K562 (cell line): ENCODE data around the gene CCDC136. TPM values are rescaled to one million over a fixed set of nuclear protein-coding genes. Genes with fewer than 3 reads are reported as not detected.

Experiments
- DMBX1 ChIP-seq: fragments of 250-450 bp; sonication (Bioruptor Pico); IDR thresholded peaks from 2 replicates; pipeline ENCODE4 v1.8.0; 2022; ENCODE audit warnings: inconsistent platforms, mild to moderate bottlenecking, moderate library complexity, borderline replicate concordance
- DNMT1 ChIP-seq: fragments of 450-650 bp; IDR thresholded peaks from 2 replicates; pipeline ENCODE4 v1.6.1; 2016; ENCODE audit warnings: antibody characterized with exemption, mild to moderate bottlenecking
- FOXJ2 ChIP-seq: fragments of 200-800 bp; sonication (Bioruptor generic); IDR thresholded peaks from 2 replicates; pipeline ENCODE4 v1.6.1; 2016; ENCODE audit warnings: missing genetic modification characterization, missing compliant biosample characterization
- GABPB1 ChIP-seq: sonication (generic); formaldehyde crosslinking; IDR thresholded peaks from 2 replicates; pipeline ENCODE4 v1.8.0; 2022; ENCODE audit warnings: mild to moderate bottlenecking, missing genetic modification reagents
- JUN ChIP-seq, 2 experiments: sonication (generic) in 1 of 2; formaldehyde crosslinking in 1 of 2; IDR thresholded peaks; 2 replicates each; pipeline versions ENCODE4 v1.6.1 to v1.8.0; 2012 to 2022; ENCODE audit warnings: borderline replicate concordance in 2 of 2, mild to moderate bottlenecking in 2 of 2, improper control_type of control experiment in 1 of 2, low read depth in 1 of 2, low read length in 1 of 2, missing genetic modification reagents in 1 of 2
- KHSRP ChIP-seq: fragments of 450-650 bp; IDR thresholded peaks from 2 replicates; pipeline ENCODE4 v1.6.1; 2017
- MYNN ChIP-seq, 2 experiments: sonication (generic); formaldehyde crosslinking in 1 of 2; IDR thresholded peaks; 2 replicates each; pipeline versions ENCODE4 v1.5.0 to v1.6.1; 2016 to 2020; ENCODE audit warnings: antibody characterized with exemption in 1 of 2, missing genetic modification reagents in 1 of 2
- NR2C2 ChIP-seq, 2 experiments: fragments of 200-800 bp in 1 of 2; sonication (Bioruptor generic) in 1 of 2; sonication (generic) in 1 of 2; formaldehyde crosslinking in 1 of 2; IDR thresholded peaks; 2 replicates each; pipeline versions ENCODE4 v1.6.1 to v1.8.0; 2016 to 2022; ENCODE audit warnings: mild to moderate bottlenecking in 1 of 2, missing compliant biosample characterization in 1 of 2, missing genetic modification characterization in 1 of 2, missing genetic modification reagents in 1 of 2
- PHB2 ChIP-seq: fragments of 450-650 bp; IDR thresholded peaks from 2 replicates; pipeline ENCODE4 v1.6.1; 2017; ENCODE audit warnings: low read depth
- SRSF7 ChIP-seq: fragments of 200-400 bp; formaldehyde crosslinking; optimal IDR thresholded peaks from 2 replicates; pipeline ENCODE3; 2017; ENCODE audit warnings: mild to moderate bottlenecking, low read depth, low read length
- TARDBP ChIP-seq: fragments of 450-650 bp; IDR thresholded peaks from 2 replicates; pipeline ENCODE4 v1.6.1; 2016
- ZNF239 ChIP-seq: fragments of 250-450 bp; sonication (Bioruptor Pico); IDR thresholded peaks from 2 replicates; pipeline ENCODE4 v1.4.0; 2020; ENCODE audit warnings: mild to moderate bottlenecking
- ZNF766 ChIP-seq: fragments of 200-800 bp; sonication (Bioruptor generic); conservative IDR thresholded peaks from 2 replicates; pipeline ENCODE4 v1.6.1; 2016; ENCODE audit warnings: missing genetic modification characterization, missing compliant biosample characterization
- polyA plus RNA-seq, 8 experiments: library from polyadenylated mRNA; depleted of rRNA in 4 of 8; stranded (reverse) in 5 of 8; unstranded in 3 of 8; fragments of >200 nt; fragmentation: Nextera tagmentation in 2 of 8; fragmentation: Illumina TruSeq in 1 of 8; extraction: Ambion mirVana in 2 of 8; extraction: Trizol in 1 of 8; gene quantifications; 2 replicates each; pipeline versions ENCODE4 v1.2.1 to v1.2.3, GENCODE V29; 2011 to 2014; ENCODE audit warnings: inconsistent platforms in 1 of 8, missing spikeins in 1 of 8
- total RNA-seq, 7 experiments: library from RNA; depleted of rRNA in 6 of 7; stranded (reverse); fragments of >200 nt in 6 of 7; fragmentation: Illumina TruSeq in 2 of 7; extraction: Trizol in 2 of 7; gene quantifications; 2 replicates each; pipeline versions ENCODE4 v1.2.1 to v1.2.3, GENCODE V29; 2011 to 2021; ENCODE audit warnings: low replicate concordance in 1 of 7
- TF ChIP-seq, protein P1 (sequence below): fragments of 450-650 bp; formaldehyde crosslinking; IDR thresholded peaks from 2 replicates; pipeline ENCODE4 v1.4.0; 2020; ENCODE audit warnings: mild to moderate bottlenecking, mixed read lengths
- TF ChIP-seq, protein P2 (sequence below): sonication (generic); formaldehyde crosslinking; IDR thresholded peaks from 2 replicates; pipeline ENCODE4 v1.8.0; 2023; ENCODE audit warnings: missing genetic modification reagents, mild to moderate bottlenecking, borderline replicate concordance
- TF ChIP-seq, protein P3 (sequence below): sonication (generic); formaldehyde crosslinking; IDR thresholded peaks from 2 replicates; pipeline ENCODE4 v1.9.0; 2022; ENCODE audit warnings: mild to moderate bottlenecking, missing genetic modification reagents
- TF ChIP-seq, protein P4 (sequence below), 2 experiments: IDR thresholded peaks; 2 replicates each; pipeline ENCODE4 v1.6.1; 2012; ENCODE audit warnings: improper control_type of control experiment in 2 of 2, low read depth in 2 of 2, low read length in 2 of 2, borderline replicate concordance in 1 of 2

The CCDC136 gene
- total and polyA plus RNA-seq, 9 of the 15 experiments (the other 6 are each of a cell fraction or from before 2014, with no cell fraction given) = 2.4 to 40.8 (median 26.5) TPM

DNA sequence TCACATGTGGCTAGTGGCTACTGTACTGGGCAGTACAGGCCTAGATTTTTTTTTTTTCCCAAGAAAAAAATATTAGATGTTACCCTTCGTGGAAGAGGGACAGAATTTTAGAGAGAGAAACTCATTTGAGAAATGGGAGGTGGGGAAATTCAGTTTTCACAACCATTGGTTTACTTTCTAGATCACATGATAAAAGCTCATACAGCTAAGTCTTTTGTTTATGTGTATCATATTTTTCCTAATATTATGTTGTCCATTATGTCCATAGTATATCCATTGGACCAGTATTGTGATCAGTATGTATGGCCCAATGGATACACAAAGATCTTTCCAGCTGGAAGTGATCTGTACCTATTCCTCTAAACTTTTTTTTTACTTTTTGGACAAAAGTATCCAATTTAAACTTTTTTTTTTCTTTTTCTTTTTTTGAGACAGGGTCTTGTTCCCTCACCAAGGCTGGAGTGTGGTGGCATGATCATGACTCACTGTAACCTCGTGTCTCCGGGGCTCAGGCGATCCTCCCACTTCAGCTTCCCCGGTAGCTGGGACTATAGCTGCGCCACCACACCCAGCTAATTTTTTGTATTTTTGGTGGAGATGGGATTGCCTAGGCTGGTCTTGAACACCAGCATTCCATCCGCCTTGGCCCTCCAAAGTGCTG, 48.5 kb upstream of the CCDC136 start (continued):
- TF ChIP-seq, protein P1, sequence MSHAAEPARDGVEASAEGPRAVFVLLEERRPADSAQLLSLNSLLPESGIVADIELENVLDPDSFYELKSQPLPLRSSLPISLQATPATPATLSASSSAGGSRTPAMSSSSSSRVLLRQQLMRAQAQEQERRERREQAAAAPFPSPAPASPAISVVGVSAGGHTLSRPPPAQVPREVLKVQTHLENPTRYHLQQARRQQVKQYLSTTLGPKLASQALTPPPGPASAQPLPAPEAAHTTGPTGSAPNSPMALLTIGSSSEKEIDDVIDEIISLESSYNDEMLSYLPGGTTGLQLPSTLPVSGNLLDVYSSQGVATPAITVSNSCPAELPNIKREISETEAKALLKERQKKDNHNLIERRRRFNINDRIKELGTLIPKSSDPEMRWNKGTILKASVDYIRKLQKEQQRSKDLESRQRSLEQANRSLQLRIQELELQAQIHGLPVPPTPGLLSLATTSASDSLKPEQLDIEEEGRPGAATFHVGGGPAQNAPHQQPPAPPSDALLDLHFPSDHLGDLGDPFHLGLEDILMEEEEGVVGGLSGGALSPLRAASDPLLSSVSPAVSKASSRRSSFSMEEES (CRISPR knock-in tag) = peak; percentile 20; the same call in 1 of the 2 replicates
- no peak for TF ChIP-seq KHSRP
- no peak for TF ChIP-seq TARDBP
- peak; percentile 79; the same call in 1 of the 2 replicates for TF ChIP-seq JUN (IDR thresholded peaks at IDR 0.05; ENCODE audit: borderline replicate concordance, low read depth, low read length)
- no peak for TF ChIP-seq JUN (CRISPR knock-in tag; IDR thresholded peaks at IDR 0.05; ENCODE audit: borderline replicate concordance)
- no peak for TF ChIP-seq ZNF239 (CRISPR knock-in tag)
- TF ChIP-seq, protein P2, sequence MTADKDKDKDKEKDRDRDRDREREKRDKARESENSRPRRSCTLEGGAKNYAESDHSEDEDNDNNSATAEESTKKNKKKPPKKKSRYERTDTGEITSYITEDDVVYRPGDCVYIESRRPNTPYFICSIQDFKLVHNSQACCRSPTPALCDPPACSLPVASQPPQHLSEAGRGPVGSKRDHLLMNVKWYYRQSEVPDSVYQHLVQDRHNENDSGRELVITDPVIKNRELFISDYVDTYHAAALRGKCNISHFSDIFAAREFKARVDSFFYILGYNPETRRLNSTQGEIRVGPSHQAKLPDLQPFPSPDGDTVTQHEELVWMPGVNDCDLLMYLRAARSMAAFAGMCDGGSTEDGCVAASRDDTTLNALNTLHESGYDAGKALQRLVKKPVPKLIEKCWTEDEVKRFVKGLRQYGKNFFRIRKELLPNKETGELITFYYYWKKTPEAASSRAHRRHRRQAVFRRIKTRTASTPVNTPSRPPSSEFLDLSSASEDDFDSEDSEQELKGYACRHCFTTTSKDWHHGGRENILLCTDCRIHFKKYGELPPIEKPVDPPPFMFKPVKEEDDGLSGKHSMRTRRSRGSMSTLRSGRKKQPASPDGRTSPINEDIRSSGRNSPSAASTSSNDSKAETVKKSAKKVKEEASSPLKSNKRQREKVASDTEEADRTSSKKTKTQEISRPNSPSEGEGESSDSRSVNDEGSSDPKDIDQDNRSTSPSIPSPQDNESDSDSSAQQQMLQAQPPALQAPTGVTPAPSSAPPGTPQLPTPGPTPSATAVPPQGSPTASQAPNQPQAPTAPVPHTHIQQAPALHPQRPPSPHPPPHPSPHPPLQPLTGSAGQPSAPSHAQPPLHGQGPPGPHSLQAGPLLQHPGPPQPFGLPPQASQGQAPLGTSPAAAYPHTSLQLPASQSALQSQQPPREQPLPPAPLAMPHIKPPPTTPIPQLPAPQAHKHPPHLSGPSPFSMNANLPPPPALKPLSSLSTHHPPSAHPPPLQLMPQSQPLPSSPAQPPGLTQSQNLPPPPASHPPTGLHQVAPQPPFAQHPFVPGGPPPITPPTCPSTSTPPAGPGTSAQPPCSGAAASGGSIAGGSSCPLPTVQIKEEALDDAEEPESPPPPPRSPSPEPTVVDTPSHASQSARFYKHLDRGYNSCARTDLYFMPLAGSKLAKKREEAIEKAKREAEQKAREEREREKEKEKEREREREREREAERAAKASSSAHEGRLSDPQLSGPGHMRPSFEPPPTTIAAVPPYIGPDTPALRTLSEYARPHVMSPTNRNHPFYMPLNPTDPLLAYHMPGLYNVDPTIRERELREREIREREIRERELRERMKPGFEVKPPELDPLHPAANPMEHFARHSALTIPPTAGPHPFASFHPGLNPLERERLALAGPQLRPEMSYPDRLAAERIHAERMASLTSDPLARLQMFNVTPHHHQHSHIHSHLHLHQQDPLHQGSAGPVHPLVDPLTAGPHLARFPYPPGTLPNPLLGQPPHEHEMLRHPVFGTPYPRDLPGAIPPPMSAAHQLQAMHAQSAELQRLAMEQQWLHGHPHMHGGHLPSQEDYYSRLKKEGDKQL = no peak
- no peak for TF ChIP-seq MYNN (IDR thresholded peaks at IDR 0.05)
- TF ChIP-seq MYNN (CRISPR knock-in tag; IDR thresholded peaks at IDR 0.05) = no peak
- 0 out of 2 replicates have a peak, but pooled peaks have one; percentile 49 for TF ChIP-seq PHB2
- TF ChIP-seq GABPB1 (CRISPR knock-in tag) = no peak
- TF ChIP-seq, protein P3, sequence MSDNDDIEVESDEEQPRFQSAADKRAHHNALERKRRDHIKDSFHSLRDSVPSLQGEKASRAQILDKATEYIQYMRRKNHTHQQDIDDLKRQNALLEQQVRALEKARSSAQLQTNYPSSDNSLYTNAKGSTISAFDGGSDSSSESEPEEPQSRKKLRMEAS (CRISPR knock-in tag) = peak; percentile 25; the same call in 1 of the 2 replicates
- TF ChIP-seq SRSF7 = no peak
- peak; percentile 60; the same call in 1 of the 2 replicates for TF ChIP-seq ZNF766 (CRISPR knock-in tag)
- 0 out of 2 replicates have a peak, but pooled peaks have one; percentile 22 for TF ChIP-seq DMBX1 (CRISPR knock-in tag)
- no peak for TF ChIP-seq NR2C2 (CRISPR knock-in tag; IDR thresholded peaks at IDR 0.05)
- TF ChIP-seq NR2C2 (tag; IDR thresholded peaks at IDR 0.05) = peak; percentile 34; the same call in 1 of the 2 replicates
- TF ChIP-seq FOXJ2 (tag) = no peak
- TF ChIP-seq, protein P4, sequence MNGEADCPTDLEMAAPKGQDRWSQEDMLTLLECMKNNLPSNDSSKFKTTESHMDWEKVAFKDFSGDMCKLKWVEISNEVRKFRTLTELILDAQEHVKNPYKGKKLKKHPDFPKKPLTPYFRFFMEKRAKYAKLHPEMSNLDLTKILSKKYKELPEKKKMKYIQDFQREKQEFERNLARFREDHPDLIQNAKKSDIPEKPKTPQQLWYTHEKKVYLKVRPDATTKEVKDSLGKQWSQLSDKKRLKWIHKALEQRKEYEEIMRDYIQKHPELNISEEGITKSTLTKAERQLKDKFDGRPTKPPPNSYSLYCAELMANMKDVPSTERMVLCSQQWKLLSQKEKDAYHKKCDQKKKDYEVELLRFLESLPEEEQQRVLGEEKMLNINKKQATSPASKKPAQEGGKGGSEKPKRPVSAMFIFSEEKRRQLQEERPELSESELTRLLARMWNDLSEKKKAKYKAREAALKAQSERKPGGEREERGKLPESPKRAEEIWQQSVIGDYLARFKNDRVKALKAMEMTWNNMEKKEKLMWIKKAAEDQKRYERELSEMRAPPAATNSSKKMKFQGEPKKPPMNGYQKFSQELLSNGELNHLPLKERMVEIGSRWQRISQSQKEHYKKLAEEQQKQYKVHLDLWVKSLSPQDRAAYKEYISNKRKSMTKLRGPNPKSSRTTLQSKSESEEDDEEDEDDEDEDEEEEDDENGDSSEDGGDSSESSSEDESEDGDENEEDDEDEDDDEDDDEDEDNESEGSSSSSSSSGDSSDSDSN (IDR thresholded peaks at IDR 0.05; ENCODE audit: borderline replicate concordance in 1 of 2, low read depth in 2 of 2, low read length in 2 of 2) = peak in 1 of 2 experiments; percentile 61; a peak in 1 of 4 replicates
- TF ChIP-seq DNMT1 = no peak
